ENCODE results near the gene PSMC2.

The PSMC2 gene

GRCh38 chr7:103317009-103317408 is 30.4 kb upstream of the PSMC2 start:
- H3K27ac ChIP-seq = no peak overlapping the region
- TF ChIP-seq CTCF (IDR thresholded peaks at IDR 0.05) (no peak), ZFX (IDR thresholded peaks at IDR 0.05; ENCODE audit: borderline replicate concordance) (no peak)

GRCh38 chr7:103325744-103326143 is 21.7 kb upstream of the PSMC2 start:
- TF ChIP-seq ZFX (IDR thresholded peaks at IDR 0.05; ENCODE audit: borderline replicate concordance) = no peak
- TF ChIP-seq CTCF (IDR thresholded peaks at IDR 0.05) = no peak
- H3K27ac ChIP-seq = no peak overlapping the region

- TF ChIP-seq CTCF (IDR thresholded peaks at IDR 0.05) (no peak), ZFX (IDR thresholded peaks at IDR 0.05; ENCODE audit: borderline replicate concordance) (no peak)
- no peak overlapping the region for H3K27ac ChIP-seq
These were observed 10.7 kb upstream of the PSMC2 start for GRCh38 chr7:103336761-103337160.

GRCh38 chr7:103338864-103339263 is 8.6 kb upstream of the PSMC2 start:
- no peak overlapping the region for H3K27ac ChIP-seq
- TF ChIP-seq CTCF (IDR thresholded peaks at IDR 0.05) = no peak
- TF ChIP-seq ZFX (IDR thresholded peaks at IDR 0.05; ENCODE audit: borderline replicate concordance) = no peak

GRCh38 chr7:103341466-103341865 is 6.0 kb upstream of the PSMC2 start:
- H3K27ac ChIP-seq = no peak overlapping the region
- no peak for TF ChIP-seq CTCF (IDR thresholded peaks at IDR 0.05)
- TF ChIP-seq ZFX (IDR thresholded peaks at IDR 0.05; ENCODE audit: borderline replicate concordance) = no peak

GRCh38 chr7:103343332-103343731 is 4.1 kb upstream of the PSMC2 start:
- no peak for TF ChIP-seq CTCF (IDR thresholded peaks at IDR 0.05)
- no peak for TF ChIP-seq ZFX (IDR thresholded peaks at IDR 0.05; ENCODE audit: borderline replicate concordance)
- H3K27ac ChIP-seq = peak overlapping the region; percentile 73

DNA sequence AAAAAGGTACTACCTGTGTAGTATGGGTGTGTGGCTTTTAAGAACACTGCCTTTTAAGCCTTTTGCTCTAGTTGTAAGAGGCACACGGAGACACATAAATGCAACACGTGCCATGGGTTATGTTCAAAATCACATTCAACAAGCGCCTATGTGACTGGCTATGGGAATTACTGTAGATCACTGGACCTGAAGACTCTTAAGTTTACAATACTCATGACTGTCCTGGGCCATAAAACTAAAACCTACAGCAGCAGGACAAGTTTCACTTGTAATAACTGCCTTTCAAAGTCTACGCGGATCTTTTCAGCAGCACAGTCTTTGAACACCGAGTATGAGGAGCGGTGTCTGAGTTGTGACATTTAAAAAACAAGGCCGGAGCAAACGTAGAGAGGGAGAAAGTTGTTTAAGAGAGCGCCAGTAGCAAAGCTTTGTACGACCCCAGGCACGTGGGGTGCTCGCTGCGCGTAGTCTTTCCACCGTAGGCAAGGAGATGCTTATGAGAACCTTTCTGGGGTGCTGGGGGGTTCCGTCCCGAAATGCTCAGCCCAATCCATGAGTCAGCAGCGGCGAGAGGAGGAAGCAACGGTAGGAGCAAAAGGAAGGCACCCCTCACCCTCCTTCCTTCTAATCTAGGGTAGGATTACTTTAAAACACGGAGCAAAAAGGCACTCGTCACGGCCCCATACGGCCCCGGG is 3.5 kb upstream of the PSMC2 start:
- TF ChIP-seq CTCF (IDR thresholded peaks at IDR 0.05) (no peak), ZFX (IDR thresholded peaks at IDR 0.05; ENCODE audit: borderline replicate concordance) (no peak)
- peak overlapping the region; percentile 73 for H3K27ac ChIP-seq
